Measurements from ENCODE around the gene PGS1.

PGS1 gene

DNA sequence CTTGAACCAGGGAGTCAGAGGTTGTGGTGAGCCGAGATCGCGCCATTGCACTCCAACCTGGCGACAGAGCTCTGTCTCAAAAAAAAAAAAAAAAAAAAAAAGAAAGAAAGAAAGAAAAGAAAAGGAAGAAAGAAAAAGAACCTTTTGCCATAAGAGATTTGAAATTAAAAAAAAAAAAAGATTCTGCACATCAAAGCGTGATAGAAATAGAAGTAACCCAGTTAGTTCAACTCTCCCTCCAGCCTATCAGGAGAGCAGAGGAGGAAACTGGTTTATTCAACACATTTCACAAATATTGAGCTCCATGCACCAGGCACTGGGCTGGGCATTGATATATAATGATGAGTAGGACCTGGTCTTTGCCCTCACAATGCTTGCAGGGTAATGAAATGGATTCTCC lies 16.2 kb upstream of the PGS1 start:
- in situ Hi-C loops (cut with MboI; ENCODE audit: low sequenced_read_pairs): loop anchor here (5.0 kb wide), 1 partner anchor 60 kb away; no protein-coding TSS in a partner anchor

DNA sequence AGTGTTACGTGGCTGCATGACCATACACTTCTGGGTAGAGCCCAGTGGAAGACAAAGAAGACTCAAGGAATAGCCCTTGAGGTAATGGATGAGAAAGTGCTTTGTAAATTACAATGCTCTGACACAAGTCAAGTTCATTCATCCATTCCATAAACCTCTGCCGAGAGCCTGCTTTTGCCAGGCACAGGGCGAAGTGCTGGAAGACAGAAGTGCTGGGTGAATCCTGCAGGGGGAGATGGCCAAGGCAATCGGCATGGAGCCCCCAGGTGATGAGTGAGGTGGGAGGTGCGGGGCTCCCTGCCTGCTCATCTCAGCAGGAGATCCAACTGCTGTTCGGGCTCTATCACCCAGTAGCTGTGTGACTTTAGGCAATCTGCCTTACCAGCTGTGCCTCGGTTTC lies 15.8 kb upstream of the PGS1 start:
- in situ Hi-C loops (cut with MboI; ENCODE audit: low sequenced_read_pairs): loop anchor here (5.0 kb wide), 1 partner anchor 60 kb away; no protein-coding TSS in a partner anchor

DNA sequence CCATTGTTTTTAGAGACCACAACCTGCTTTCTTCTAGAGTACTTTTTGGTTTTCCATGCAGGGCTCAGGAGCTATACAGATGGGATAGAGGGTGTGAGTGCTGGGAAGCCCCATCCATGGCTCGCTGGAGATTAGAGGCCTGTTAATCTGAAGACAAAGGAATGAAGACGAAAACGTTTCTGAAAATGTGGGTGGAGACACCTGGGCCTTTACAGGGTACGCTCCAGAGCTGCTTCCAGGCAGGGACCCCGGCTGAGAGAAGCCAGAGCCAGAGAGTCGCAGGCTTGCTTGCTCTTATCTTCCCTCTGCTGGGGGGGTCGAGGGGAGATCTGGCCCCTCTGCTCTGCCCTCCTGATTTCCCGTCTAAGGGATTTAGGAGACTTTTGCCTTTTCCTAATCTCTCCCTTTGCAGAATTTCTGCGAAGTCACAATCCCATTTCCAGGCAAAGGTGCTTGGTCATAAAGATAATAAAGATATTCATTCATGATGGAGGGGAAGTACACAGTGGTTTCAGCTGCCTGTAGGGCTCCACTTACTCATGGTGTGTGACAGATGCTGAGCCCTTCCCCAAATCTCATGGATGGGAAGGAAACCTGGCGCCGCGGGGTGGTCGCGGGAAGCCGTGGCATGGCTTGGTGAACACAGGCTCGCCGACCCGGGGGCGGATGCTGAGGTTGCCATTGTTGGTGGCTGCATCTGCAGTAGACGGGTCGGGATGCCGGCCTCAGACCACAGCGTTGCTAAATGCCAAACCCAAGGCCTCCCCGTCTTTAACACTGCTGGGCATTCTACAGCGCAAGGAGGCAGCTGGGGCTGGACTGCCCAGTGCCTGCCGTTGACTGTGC lies 13.8 kb upstream of the PGS1 start:
- in situ Hi-C loops (cut with MboI; ENCODE audit: low sequenced_read_pairs): loop anchor here (5.0 kb wide), 1 partner anchor 58 kb away; no protein-coding TSS in a partner anchor

DNA sequence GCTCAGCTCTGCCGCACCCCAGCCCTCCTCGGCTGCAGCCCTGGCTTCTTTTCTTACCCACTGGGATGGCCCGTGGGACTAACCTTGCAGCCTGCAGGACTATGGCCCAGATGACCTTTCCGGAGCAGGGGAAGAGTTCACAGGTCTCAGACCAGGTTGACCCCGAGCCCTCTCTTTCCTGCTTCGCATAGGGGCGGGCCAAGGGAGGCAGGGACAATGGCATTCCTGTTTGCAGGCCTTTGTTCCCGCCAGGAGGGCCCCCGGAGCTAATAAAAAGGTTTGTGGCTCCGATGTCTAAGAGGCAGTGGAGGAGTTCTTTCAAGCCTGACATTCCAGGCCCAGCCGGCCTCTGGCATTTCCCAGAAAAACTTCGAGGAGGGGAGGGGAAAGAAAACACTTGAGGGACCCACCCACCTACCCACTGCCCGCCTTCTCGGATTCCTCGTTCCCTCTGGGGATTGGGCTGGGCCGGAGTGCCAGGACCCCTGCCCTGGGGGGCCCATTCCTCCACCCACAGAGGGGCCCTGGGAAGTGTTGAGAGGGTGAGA lies 12.8 kb upstream of the PGS1 start:
- in situ Hi-C loops (cut with MboI; ENCODE audit: low sequenced_read_pairs): no loop called here

DNA sequence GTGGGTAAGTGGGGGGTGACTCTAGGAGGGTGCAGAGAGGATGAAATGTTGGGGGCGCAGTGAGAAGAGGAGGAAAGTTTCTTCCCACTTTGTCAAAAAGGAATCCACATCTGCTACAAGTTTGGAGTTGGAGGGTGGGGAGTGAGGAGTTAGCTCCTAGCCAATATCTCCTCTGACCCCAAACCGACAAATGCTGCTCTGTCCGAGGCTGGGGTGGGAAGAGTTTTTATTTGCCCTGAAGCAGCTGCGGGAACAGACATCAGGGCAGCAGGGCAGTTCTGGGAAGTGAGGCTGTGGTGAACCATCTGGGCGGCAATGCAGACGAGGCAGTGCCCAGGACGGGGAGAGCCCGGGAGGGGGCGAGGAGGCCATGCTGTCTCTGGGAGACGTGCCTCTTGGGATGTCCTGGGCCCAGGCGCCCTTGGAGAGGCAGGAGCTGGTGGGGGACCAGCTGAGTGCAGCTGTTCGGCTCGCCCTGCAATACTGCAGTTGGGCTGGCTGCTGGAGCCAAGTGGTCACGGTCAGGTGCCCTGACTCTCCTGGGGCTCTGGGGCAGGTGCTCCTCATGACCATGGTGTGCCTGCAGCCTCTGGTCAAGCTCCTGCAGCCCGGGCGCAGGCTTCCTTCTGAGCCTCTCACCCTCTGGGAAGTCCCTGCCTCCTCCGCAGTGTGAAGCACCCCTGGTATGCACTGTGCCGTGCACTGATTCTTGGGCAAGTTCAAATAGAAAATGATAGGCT lies 12.2 kb upstream of the PGS1 start:
- in situ Hi-C loops (cut with MboI; ENCODE audit: low sequenced_read_pairs): no loop called here

DNA sequence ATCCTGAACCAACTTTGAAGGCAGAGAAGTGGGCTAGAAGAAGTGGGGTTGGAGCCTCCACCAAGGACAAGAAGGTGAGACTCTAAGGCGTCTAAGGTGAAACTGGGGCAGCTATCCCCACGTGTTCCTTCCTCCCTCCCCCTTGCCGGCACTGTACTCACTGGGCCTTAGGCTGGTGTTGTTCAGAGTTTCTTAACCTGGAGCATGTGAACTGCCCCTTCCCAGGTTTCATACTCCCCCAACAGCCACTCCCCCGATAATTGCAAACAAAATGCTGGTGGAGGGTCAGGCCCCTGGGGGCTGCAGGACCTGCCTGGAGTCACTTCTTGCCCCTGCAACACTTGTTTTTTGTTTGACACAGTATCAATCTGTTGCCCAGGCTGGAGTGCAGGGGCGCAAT lies 11.3 kb upstream of the PGS1 start:
- in situ Hi-C loops (cut with MboI; ENCODE audit: low sequenced_read_pairs): no loop called here

DNA sequence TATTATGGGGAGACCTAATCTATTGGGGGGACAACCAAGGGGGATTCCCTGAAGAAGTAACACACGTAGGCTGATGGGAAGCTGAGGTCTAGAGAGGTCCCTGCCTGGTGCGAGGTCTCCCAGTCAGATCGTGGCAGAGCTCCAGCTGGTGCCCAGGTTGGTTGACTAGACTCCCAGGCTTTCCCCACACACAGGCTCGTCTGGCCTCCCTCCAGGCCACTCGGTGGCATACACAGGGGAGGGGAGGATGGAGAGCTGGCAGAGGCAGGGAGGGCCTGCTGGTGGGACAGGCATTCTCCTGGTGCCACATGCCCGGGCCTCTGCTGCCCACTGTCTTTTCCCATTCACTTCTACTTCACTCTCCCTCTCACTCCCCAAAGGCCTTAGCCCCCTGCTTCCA lies 10.1 kb upstream of the PGS1 start:
- in situ Hi-C loops (cut with MboI; ENCODE audit: low sequenced_read_pairs): no loop called here

DNA sequence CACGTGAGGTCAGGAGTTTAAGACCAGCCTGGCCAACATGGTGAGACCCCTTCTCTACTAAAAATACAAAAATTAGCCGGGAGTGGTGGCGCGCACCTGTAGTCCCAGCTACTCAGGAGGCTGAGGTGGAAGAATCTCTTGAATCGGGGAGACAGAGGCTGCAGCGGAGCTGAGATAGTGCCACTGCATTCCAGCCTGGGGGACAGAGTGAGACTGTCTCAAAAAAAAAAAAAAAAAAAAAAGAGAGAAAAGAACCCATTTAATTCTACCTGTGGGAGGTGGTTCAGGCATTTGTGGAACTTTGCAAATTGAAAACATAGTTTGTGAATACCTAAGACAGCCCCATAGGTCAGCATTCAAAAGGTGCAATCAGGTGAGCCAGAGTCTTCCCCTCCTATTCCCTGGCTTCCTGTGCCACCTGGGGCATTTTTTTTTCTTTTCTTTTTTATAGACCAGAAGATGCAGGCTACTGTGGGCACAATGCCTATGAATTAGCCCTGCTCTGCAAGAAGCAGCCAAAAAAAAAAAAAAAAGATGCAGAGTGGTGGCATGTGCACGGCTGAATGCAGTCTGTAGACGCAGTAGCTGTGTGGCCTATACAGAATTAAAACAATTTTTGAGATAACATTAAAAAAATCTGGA lies 9.5 kb upstream of the PGS1 start:
- in situ Hi-C loops (cut with MboI; ENCODE audit: low sequenced_read_pairs): no loop called here

DNA sequence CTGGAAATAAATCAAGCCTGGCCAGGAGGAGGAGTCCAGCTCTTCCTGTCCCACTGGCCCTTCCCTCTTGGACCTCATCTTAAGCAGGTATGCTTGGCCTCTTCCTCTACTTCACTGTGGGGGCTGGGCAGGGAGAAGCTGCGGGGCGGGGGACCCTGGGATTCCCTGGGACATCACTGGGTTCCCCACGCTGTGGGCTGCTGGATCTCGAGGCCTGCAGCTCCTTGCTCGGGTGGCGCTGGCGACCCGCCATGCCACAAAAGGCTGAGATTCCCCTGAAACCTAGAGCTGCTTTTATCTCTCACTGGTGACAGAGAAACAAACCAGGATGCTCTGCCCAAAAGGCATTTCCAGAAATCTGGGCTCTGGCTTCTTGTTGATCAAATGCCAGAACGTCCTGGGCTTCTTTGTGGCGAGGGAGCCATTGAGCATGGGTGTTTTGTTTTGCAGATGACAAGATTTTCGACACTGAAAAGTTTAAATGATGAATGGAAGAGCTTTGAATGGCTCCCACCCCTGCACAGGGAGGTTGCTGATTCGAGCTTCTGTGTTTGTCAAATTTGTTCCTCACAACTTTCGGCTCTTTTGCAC lies 8.6 kb upstream of the PGS1 start:
- in situ Hi-C loops (cut with MboI; ENCODE audit: low sequenced_read_pairs): no loop called here

DNA sequence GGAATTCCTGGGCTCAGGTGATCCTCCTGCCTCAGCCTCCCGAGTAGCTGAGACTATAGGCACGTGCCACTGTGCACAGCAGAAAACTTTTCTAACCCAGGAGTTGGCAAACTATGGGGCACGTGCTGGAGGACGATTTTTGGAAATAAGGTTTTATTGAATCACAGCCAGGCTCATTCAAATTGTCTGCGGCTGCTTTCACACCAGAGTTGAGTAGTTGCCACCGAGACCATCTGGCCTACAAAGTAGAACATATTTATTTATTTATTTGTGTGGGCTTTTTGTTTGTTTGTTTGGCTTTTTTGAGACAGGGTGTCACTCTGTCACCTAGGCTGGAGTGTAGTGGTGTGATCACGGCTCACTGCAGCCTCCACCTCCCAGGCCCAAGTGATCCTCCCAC lies 7.4 kb upstream of the PGS1 start:
- in situ Hi-C loops (cut with MboI; ENCODE audit: low sequenced_read_pairs): no loop called here

DNA sequence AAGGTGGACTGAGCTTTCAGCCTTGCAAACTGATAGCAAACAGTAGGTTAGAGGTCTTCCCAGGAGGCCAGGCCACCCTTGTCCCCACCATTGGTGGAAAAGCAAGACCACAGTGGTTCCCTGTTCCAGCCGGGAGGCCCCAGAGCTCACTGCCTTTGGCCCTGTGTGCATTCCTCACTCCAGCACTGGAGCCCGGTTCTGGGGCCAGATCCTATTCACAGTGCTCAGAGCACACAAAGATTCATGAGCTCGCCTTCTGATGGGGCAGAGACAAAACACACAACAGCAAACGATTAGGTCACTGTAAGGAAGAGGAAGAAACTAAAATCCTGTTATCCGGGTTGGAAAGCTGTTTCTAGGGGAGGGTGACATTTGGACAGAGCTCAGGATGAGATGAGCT lies 5.6 kb upstream of the PGS1 start:
- in situ Hi-C loops (cut with MboI; ENCODE audit: low sequenced_read_pairs): no loop called here

DNA sequence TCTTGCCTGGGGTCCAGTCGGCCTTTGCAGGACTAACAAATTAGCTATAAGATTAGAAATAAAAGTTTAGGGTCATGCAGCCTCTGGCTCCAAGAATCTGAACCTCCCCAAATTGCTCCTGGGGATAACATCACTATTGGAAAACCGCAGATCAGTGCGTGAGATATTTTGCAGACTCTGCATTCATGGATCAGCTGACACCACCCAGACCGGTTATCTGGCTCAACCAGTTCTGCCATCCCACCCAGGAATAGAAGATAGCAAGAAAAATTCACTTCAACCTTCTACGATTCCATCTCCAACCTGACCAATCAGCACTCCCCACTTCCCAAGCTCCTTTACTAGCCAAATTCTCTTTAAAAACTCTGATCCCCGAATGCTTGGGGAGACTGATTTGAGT lies 4.3 kb upstream of the PGS1 start:
- in situ Hi-C loops (cut with MboI; ENCODE audit: low sequenced_read_pairs): no loop called here

DNA sequence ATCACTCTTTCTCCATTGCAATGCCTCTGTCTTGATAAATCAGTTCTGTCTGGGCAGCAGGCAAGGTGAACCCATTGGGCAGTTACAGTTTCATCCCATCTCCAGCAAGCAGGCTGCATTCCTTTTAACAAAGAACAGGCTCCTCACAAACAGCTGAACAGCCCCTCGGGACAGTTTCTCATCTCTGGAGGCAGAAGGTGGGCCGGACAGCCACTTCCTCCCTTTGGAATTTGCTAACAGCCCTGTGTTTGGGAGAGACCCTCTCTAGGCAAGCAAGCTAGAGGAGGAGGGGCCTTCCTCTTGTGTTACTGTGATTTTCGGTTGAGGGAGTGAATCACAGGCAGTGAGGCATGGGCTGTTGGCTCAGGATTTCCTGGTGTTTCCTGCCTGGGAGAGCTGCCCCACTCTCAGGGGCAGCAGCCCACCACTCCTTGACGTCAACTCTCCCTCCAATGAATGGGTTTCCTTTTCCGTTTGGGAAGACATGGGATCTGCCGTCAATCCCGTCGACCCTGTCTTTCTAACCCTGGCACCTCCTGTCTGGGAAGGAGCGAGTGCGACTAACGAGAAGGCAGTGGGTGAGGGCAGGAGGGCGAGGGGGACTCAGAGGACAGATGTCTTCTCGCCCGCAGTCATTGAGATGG lies 3.7 kb upstream of the PGS1 start:
- in situ Hi-C loops (cut with MboI; ENCODE audit: low sequenced_read_pairs): no loop called here

DNA sequence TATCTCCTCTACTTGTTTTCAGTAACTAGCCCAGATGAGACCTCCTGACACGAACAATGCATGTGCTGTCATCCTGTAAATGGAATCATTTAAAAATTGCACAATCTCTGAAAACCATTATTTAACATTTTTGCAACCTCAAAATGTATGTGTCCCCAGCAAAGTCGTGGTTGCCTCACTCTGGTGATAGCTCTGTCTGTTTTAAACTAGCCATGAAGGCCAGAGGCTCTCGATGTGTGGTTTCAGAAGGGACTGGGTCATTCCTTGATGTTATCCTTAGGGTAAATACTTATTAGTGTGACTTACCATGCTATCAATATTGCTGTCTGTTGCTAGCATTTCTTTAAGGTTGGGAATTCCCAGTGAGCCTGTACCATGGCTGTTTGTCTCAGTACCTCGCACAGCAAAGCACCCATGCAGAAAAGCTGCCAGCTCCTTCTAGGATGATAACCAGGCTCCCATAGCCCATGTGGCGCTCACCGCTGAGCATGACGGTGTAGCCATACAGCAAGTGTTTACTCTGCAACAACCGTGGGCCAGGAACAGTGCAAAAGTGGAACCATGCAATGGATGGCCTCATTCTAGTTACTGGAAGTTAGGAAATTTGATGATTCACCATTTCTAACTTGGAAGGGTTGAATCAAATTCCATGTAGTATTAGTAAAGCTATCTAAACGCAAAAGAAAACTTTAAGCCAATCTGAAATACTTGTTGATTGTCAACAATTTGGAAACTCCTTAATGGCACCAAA lies 2.9 kb upstream of the PGS1 start:
- in situ Hi-C loops (cut with MboI; ENCODE audit: low sequenced_read_pairs): no loop called here

DNA sequence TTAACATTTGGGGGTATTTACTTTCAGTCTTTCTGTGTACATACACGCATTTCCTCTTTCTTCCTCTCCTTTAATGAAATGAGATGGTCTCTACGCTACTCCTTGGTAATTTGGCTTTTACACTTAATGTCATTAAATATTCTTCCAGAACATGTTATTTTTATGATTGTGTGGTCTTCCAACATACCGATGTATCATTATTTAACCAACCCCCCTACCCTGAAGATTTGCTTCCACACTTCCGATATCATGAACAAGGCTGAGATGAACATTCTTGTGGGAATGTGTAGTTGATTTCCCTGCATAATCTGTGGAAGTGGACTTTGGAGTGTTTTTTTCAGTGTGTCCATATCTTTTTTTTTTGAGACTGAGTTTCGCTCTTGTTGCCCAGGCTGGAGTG lies 2.3 kb upstream of the PGS1 start:
- in situ Hi-C loops (cut with MboI; ENCODE audit: low sequenced_read_pairs): no loop called here

DNA sequence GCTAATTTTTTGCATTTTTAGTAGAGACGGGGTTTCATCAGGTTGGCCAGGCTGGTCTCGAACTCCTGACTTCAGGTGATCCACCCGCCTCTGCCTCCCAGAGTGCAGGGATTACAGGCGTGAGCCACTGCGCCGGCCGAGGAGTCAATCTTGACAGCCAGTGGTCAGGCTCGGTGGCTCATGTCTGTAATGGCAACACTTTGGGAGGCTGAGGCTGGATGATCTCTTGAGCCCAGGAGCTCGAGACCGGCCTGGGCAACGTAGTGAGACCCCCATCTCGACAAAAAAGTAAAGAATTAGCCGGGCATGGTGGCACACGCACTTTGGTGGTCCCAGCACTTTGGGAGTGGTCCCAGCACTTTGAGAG lies 608 bp upstream of the PGS1 start:
- in situ Hi-C loops (cut with MboI; ENCODE audit: low sequenced_read_pairs): no loop called here

DNA sequence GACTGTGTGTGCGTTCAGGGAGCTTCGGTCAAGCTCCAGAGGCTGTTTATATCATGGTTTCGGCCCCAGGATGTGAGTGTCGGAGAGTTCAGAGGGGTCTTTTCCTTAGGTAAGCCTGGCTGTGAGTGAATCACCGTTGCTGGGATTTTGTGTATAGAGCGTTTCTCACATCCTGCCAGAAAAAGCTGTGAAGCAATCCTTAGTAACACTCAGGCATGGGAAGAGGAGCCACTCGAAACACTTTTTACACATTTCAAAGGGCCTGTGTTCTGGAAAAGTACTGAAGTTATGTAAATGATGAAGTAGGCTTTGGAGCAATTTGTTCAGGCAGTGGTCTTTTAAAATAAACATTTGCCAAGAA lies 662 bp downstream of the PGS1 start:
- in situ Hi-C loops (cut with MboI; ENCODE audit: low sequenced_read_pairs): no loop called here

DNA sequence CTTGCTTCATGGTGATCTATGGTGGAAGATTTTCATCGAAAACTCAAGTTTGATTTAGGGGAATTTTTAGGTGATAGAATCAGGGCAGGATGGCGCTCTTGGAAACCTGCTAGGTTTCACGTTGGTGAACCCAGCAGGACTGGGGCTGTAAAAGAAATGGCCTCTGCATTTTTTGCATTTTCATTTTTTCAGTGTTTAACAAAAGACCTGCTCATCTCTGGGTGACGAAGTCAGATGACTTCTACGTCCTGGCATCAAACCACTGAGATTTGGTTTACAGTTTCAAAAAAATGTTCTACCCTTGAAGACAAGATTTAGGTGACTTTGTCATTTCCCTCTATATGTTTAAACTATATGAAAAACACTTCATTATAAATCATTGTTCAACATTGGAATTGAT lies 1.9 kb downstream of the PGS1 start:
- in situ Hi-C loops (cut with MboI; ENCODE audit: low sequenced_read_pairs): no loop called here

DNA sequence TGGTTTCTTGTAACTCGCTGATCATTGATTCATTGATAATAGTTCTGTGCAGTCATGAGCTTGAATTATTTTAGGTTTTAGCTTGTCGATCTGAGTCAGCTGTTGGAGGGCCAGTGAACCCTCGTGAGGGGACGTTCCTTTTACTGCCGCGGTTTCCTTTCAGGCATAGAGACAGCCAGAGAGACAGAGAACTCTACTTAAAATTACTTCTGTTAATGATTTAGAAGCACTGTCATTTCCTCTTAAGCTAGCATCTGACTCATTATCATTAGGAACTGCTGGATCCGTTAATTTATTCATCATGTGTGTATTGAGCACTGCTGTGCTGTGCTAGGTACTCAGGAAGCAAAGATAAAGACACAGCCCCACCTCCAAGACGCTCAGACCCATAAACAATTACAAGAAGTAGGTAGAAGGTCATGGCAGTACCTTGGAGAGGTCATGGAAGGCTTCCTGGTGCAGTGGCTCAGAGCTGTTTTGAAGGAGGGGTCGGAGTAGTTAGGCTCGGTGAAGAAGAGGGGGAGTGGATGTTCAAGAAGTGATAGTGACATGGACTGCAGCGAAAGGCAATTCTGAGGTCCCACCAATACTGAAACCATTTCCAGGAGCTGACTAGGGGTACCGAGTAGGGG lies 3.3 kb downstream of the PGS1 start:
- in situ Hi-C loops (cut with MboI; ENCODE audit: low sequenced_read_pairs): no loop called here
